Body of pancreas (tissue), 4 donors: ENCODE data around the gene OR2A7.
"Not testable (repeated sequence)": the region's sequence is repeated elsewhere in the genome, so short reads cannot be mapped to it uniquely, and the experiment has no call there.

ENCODE experiments used
- POLR2A ChIP-seq, 3 donors: fragments of 450-650 bp; IDR thresholded peaks; one replicate each; pipeline ENCODE4 v1.6.1; 2016; ENCODE audit warnings: antibody characterized with exemption in 3 of 3, mild to moderate bottlenecking in 2 of 3
- TF ChIP-seq, protein P1 (sequence below), 7 experiments: fragments of 450-650 bp in 4 of 7; fragments of 200-600 bp in 3 of 7; sonication (generic) in 3 of 7; IDR thresholded peaks; one replicate each; pipeline ENCODE4 v1.5.1; 2016 to 2019; ENCODE audit warnings: antibody characterized with exemption in 7 of 7

- TF ChIP-seq, protein P1, sequence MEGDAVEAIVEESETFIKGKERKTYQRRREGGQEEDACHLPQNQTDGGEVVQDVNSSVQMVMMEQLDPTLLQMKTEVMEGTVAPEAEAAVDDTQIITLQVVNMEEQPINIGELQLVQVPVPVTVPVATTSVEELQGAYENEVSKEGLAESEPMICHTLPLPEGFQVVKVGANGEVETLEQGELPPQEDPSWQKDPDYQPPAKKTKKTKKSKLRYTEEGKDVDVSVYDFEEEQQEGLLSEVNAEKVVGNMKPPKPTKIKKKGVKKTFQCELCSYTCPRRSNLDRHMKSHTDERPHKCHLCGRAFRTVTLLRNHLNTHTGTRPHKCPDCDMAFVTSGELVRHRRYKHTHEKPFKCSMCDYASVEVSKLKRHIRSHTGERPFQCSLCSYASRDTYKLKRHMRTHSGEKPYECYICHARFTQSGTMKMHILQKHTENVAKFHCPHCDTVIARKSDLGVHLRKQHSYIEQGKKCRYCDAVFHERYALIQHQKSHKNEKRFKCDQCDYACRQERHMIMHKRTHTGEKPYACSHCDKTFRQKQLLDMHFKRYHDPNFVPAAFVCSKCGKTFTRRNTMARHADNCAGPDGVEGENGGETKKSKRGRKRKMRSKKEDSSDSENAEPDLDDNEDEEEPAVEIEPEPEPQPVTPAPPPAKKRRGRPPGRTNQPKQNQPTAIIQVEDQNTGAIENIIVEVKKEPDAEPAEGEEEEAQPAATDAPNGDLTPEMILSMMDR (IDR thresholded peaks at IDR 0.05), result not testable (repeated sequence)
- TF ChIP-seq POLR2A (IDR thresholded peaks at IDR 0.05), result not testable (repeated sequence)
Measured at GRCh38 chr7:144247674-144248330, 16.8 kb downstream of the OR2A7 start.
